SK-N-SH treated with all-trans-retinoic acid at 6 μM for 48 hours (cell line): ENCODE measurements around the gene LYSMD3.

Experiments used
- ATAC-seq: fragments of 200-7000 bp; cut with Tn5 transposase; 3 replicates; pipeline ENCODE4 v1.9.1; 2020; ENCODE audit warnings: mild to moderate bottlenecking, moderate library complexity
- ARNTL ChIP-seq: fragments of 450-650 bp; formaldehyde crosslinking; IDR thresholded peaks from 2 replicates; pipeline ENCODE4 v1.5.0; 2020; ENCODE audit warnings: low read depth, mild to moderate bottlenecking, moderate library complexity, borderline replicate concordance
- BACH2 ChIP-seq: fragments of 250-450 bp; sonication (Bioruptor Pico); IDR thresholded peaks from 2 replicates; pipeline ENCODE4 v1.9.0; 2021; ENCODE audit warnings: mild to moderate bottlenecking, borderline replicate concordance
- CREB5 ChIP-seq: fragments of 250-450 bp; sonication (Bioruptor Pico); IDR thresholded peaks from 2 replicates; pipeline ENCODE4 v1.5.1; 2020; ENCODE audit warnings: low read depth, mild to moderate bottlenecking, moderate library complexity
- CSDC2 ChIP-seq: fragments of 250-450 bp; sonication (Bioruptor Pico); IDR thresholded peaks from 2 replicates; pipeline ENCODE4 v1.5.0; 2020; ENCODE audit warnings: mild to moderate bottlenecking, moderate library complexity
- ESRRG ChIP-seq: fragments of 250-450 bp; sonication (Bioruptor Pico); IDR thresholded peaks from 2 replicates; pipeline ENCODE4 v1.6.1; 2021; ENCODE audit warnings: mild to moderate bottlenecking
- GLIS3 ChIP-seq: fragments of 250-450 bp; sonication (Bioruptor Pico); IDR thresholded peaks from 2 replicates; pipeline ENCODE4 v1.5.0; 2020; ENCODE audit warnings: mild to moderate bottlenecking, moderate library complexity
- ISL1 ChIP-seq: fragments of 250-450 bp; sonication (Bioruptor Pico); IDR thresholded peaks from 2 replicates; pipeline ENCODE4 v2.1.2; 2022; ENCODE audit warnings: mild to moderate bottlenecking, moderate library complexity
- OSR1 ChIP-seq: fragments of 250-450 bp; sonication (Bioruptor Pico); IDR thresholded peaks from 2 replicates; pipeline ENCODE4 v1.8.0; 2022; ENCODE audit warnings: moderate library complexity, mild to moderate bottlenecking, inconsistent platforms
- PPARA ChIP-seq: fragments of 250-450 bp; sonication (Bioruptor Pico); IDR thresholded peaks from 2 replicates; pipeline ENCODE4 v1.5.0; 2020; ENCODE audit warnings: mild to moderate bottlenecking, borderline replicate concordance
- RARB ChIP-seq: fragments of 250-450 bp; sonication (Bioruptor Pico); IDR thresholded peaks from 2 replicates; pipeline ENCODE4 v1.8.0; 2021; ENCODE audit warnings: mild to moderate bottlenecking, moderate library complexity
- SNAI2 ChIP-seq: fragments of 250-450 bp; sonication (Bioruptor Pico); IDR thresholded peaks from 2 replicates; pipeline ENCODE4 v1.5.0; 2020; ENCODE audit warnings: mild to moderate bottlenecking, moderate library complexity
- TCF4 ChIP-seq: fragments of 250-450 bp; sonication (Bioruptor Pico); IDR thresholded peaks from 2 replicates; pipeline ENCODE4 v1.8.0; 2021; ENCODE audit warnings: mild to moderate bottlenecking, moderate library complexity, borderline replicate concordance
- TOX ChIP-seq: fragments of 250-450 bp; sonication (Bioruptor Pico); IDR thresholded peaks from 2 replicates; pipeline ENCODE4 v1.8.0; 2021; ENCODE audit warnings: mild to moderate bottlenecking, moderate library complexity, borderline replicate concordance
- TSHZ2 ChIP-seq: fragments of 250-450 bp; sonication (Bioruptor Pico); IDR thresholded peaks from 2 replicates; pipeline ENCODE4 v1.5.0; 2020; ENCODE audit warnings: mild to moderate bottlenecking, moderate library complexity
- ZFP3 ChIP-seq: fragments of 250-450 bp; sonication (Bioruptor Pico); IDR thresholded peaks from 2 replicates; pipeline ENCODE4 v1.5.0; 2020; ENCODE audit warnings: mild to moderate bottlenecking, moderate library complexity
- ZFP30 ChIP-seq: fragments of 450-650 bp; formaldehyde crosslinking; IDR thresholded peaks from 2 replicates; pipeline ENCODE4 v1.5.0; 2022; ENCODE audit warnings: mild to moderate bottlenecking, moderate library complexity
- ZNF565 ChIP-seq: fragments of 450-650 bp; formaldehyde crosslinking; conservative IDR thresholded peaks from 2 replicates; pipeline ENCODE4 v1.5.0; 2020; ENCODE audit warnings: low read depth, mild to moderate bottlenecking, moderate library complexity
- ZNF70 ChIP-seq: fragments of 450-650 bp; formaldehyde crosslinking; IDR thresholded peaks from 2 replicates; pipeline ENCODE4 v1.5.0; 2020; ENCODE audit warnings: mild to moderate bottlenecking, moderate library complexity
- ZNF8 ChIP-seq: fragments of 450-650 bp; formaldehyde crosslinking; IDR thresholded peaks from 2 replicates; pipeline ENCODE4 v1.5.0; 2020; ENCODE audit warnings: mild to moderate bottlenecking, moderate library complexity
- TF ChIP-seq, protein P1 (sequence below): fragments of 250-450 bp; sonication (Bioruptor Pico); IDR thresholded peaks from 2 replicates; pipeline ENCODE4 v1.8.0; 2021; ENCODE audit warnings: low read depth, mild to moderate bottlenecking, moderate library complexity, borderline replicate concordance
- TF ChIP-seq, protein P2 (sequence below): fragments of 250-450 bp; sonication (Bioruptor Pico); IDR thresholded peaks from 2 replicates; pipeline ENCODE4 v1.8.0; 2020; ENCODE audit warnings: mild to moderate bottlenecking, moderate library complexity, borderline replicate concordance
- TF ChIP-seq, protein P3 (sequence below): fragments of 250-450 bp; sonication (Bioruptor Pico); IDR thresholded peaks from 2 replicates; pipeline ENCODE4 v1.5.1; 2021; ENCODE audit warnings: mild to moderate bottlenecking, moderate library complexity

The LYSMD3 gene

DNA sequence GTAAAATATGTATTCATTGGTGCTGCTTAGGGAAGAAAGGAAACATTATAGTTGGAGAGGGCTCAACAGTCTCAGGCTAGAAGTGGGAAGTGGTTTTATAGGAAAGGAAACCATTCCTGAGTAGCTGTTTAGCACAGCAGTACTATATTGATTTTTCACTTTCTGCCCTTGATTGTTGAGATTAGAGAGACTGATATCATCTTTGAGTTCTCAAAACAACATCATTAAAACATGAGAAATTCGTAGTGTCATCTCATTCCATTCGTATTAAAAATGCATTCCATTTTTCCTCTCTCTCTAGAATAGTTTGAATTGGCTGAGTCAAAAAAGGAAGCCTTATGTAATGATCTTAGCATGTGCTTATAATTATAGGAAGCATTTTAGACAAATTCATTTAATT lies 40.6 kb downstream of the LYSMD3 start:
- ATAC-seq = peak; percentile 76
- TF ChIP-seq OSR1 (CRISPR knock-in tag) (no peak), ISL1 (CRISPR knock-in tag) (peak; percentile 36; the same call in 1 of the 2 replicates)

GRCh38 chr5:90484540-90484939 lies 44.8 kb downstream of the LYSMD3 start:
- no peak for TF ChIP-seq ESRRG (CRISPR knock-in tag)
- no peak for TF ChIP-seq CSDC2 (CRISPR knock-in tag)
- TF ChIP-seq, protein P1, sequence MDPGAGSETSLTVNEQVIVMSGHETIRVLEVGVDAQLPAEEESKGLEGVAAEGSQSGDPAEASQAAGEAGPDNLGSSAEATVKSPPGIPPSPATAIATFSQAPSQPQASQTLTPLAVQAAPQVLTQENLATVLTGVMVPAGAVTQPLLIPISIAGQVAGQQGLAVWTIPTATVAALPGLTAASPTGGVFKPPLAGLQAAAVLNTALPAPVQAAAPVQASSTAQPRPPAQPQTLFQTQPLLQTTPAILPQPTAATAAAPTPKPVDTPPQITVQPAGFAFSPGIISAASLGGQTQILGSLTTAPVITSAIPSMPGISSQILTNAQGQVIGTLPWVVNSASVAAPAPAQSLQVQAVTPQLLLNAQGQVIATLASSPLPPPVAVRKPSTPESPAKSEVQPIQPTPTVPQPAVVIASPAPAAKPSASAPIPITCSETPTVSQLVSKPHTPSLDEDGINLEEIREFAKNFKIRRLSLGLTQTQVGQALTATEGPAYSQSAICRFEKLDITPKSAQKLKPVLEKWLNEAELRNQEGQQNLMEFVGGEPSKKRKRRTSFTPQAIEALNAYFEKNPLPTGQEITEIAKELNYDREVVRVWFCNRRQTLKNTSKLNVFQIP = no peak
- no peak for TF ChIP-seq ZFP30 (CRISPR knock-in tag)
- TF ChIP-seq ZNF565 (CRISPR knock-in tag) = no peak
- TF ChIP-seq TCF4 (CRISPR knock-in tag) = no peak
- TF ChIP-seq SNAI2 (CRISPR knock-in tag) = no peak
- TF ChIP-seq, protein P2, sequence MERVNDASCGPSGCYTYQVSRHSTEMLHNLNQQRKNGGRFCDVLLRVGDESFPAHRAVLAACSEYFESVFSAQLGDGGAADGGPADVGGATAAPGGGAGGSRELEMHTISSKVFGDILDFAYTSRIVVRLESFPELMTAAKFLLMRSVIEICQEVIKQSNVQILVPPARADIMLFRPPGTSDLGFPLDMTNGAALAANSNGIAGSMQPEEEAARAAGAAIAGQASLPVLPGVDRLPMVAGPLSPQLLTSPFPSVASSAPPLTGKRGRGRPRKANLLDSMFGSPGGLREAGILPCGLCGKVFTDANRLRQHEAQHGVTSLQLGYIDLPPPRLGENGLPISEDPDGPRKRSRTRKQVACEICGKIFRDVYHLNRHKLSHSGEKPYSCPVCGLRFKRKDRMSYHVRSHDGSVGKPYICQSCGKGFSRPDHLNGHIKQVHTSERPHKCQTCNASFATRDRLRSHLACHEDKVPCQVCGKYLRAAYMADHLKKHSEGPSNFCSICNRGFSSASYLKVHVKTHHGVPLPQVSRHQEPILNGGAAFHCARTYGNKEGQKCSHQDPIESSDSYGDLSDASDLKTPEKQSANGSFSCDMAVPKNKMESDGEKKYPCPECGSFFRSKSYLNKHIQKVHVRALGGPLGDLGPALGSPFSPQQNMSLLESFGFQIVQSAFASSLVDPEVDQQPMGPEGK (CRISPR knock-in tag) = no peak
- TF ChIP-seq PPARA = no peak
- TF ChIP-seq CREB5 (CRISPR knock-in tag) = no peak
- no peak for TF ChIP-seq ISL1 (CRISPR knock-in tag)
- TF ChIP-seq ZNF8 (CRISPR knock-in tag) = no peak
- TF ChIP-seq ARNTL = no peak
- no peak for TF ChIP-seq RARB (CRISPR knock-in tag)
- TF ChIP-seq ZNF70 (CRISPR knock-in tag) = no peak
- no peak for TF ChIP-seq GLIS3
- TF ChIP-seq, protein P3, sequence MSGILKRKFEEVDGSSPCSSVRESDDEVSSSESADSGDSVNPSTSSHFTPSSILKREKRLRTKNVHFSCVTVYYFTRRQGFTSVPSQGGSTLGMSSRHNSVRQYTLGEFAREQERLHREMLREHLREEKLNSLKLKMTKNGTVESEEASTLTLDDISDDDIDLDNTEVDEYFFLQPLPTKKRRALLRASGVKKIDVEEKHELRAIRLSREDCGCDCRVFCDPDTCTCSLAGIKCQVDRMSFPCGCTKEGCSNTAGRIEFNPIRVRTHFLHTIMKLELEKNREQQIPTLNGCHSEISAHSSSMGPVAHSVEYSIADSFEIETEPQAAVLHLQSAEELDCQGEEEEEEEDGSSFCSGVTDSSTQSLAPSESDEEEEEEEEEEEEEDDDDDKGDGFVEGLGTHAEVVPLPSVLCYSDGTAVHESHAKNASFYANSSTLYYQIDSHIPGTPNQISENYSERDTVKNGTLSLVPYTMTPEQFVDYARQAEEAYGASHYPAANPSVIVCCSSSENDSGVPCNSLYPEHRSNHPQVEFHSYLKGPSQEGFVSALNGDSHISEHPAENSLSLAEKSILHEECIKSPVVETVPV = no peak
- TF ChIP-seq OSR1 (CRISPR knock-in tag) = no peak
- TF ChIP-seq TSHZ2 (CRISPR knock-in tag) = no peak
- no peak for TF ChIP-seq BACH2 (CRISPR knock-in tag)
- ATAC-seq = no peak

- no peak; the same call in 2 of the 3 replicates for ATAC-seq
- TF ChIP-seq TOX (CRISPR knock-in tag) (no peak), ZFP3 (no peak), GLIS3 (no peak), ZNF70 (CRISPR knock-in tag) (no peak), TSHZ2 (CRISPR knock-in tag) (no peak), ZFP30 (CRISPR knock-in tag) (no peak), ESRRG (CRISPR knock-in tag) (no peak), ZNF565 (CRISPR knock-in tag) (no peak)
- TF ChIP-seq, protein P3 = no peak
- TF ChIP-seq, protein P1 = no peak
Observed at GRCh38 chr5:90483206-90483605, 46.2 kb downstream of the LYSMD3 start.
